C4-2B (cell line): ENCODE data around the gene ABAT.
A peak's percentile ranks its signal among the peaks of the same experiment; 100 is the strongest.

ENCODE experiments used
- CTCF ChIP-seq: fragments of 450-650 bp; conservative IDR thresholded peaks from 2 replicates; pipeline ENCODE4 v1.5.1; 2017; ENCODE audit warnings: mild to moderate bottlenecking
- ZFX ChIP-seq: fragments of 450-650 bp; IDR thresholded peaks from 2 replicates; pipeline ENCODE4 v1.6.1; 2017

- TF ChIP-seq CTCF (no peak), ZFX (peak; percentile 22; the same call in 1 of the 2 replicates)
Observed at GRCh38 chr16:8798174-8798527, 123.7 kb downstream of the ABAT start.
